ENCODE data around the gene CNGA3.

The CNGA3 gene

GRCh38 chr2:98419544-98419943 is 73.3 kb downstream of the CNGA3 start:
- TF ChIP-seq, protein P1, sequence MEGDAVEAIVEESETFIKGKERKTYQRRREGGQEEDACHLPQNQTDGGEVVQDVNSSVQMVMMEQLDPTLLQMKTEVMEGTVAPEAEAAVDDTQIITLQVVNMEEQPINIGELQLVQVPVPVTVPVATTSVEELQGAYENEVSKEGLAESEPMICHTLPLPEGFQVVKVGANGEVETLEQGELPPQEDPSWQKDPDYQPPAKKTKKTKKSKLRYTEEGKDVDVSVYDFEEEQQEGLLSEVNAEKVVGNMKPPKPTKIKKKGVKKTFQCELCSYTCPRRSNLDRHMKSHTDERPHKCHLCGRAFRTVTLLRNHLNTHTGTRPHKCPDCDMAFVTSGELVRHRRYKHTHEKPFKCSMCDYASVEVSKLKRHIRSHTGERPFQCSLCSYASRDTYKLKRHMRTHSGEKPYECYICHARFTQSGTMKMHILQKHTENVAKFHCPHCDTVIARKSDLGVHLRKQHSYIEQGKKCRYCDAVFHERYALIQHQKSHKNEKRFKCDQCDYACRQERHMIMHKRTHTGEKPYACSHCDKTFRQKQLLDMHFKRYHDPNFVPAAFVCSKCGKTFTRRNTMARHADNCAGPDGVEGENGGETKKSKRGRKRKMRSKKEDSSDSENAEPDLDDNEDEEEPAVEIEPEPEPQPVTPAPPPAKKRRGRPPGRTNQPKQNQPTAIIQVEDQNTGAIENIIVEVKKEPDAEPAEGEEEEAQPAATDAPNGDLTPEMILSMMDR (IDR thresholded peaks at IDR 0.05; ENCODE audit: insufficient read depth, low read length) = no peak
- TF ChIP-seq, protein P2, sequence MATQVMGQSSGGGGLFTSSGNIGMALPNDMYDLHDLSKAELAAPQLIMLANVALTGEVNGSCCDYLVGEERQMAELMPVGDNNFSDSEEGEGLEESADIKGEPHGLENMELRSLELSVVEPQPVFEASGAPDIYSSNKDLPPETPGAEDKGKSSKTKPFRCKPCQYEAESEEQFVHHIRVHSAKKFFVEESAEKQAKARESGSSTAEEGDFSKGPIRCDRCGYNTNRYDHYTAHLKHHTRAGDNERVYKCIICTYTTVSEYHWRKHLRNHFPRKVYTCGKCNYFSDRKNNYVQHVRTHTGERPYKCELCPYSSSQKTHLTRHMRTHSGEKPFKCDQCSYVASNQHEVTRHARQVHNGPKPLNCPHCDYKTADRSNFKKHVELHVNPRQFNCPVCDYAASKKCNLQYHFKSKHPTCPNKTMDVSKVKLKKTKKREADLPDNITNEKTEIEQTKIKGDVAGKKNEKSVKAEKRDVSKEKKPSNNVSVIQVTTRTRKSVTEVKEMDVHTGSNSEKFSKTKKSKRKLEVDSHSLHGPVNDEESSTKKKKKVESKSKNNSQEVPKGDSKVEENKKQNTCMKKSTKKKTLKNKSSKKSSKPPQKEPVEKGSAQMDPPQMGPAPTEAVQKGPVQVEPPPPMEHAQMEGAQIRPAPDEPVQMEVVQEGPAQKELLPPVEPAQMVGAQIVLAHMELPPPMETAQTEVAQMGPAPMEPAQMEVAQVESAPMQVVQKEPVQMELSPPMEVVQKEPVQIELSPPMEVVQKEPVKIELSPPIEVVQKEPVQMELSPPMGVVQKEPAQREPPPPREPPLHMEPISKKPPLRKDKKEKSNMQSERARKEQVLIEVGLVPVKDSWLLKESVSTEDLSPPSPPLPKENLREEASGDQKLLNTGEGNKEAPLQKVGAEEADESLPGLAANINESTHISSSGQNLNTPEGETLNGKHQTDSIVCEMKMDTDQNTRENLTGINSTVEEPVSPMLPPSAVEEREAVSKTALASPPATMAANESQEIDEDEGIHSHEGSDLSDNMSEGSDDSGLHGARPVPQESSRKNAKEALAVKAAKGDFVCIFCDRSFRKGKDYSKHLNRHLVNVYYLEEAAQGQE (IDR thresholded peaks at IDR 0.05; ENCODE audit: insufficient replicate concordance, low read depth) = no peak
- TF ChIP-seq POLR2AphosphoS5 (IDR thresholded peaks at IDR 0.05; ENCODE audit: low read depth) = no peak
- TF ChIP-seq GABPA (IDR thresholded peaks at IDR 0.05; ENCODE audit: low read depth) = no peak
- no peak for TF ChIP-seq SPI1 (IDR thresholded peaks at IDR 0.05; ENCODE audit: borderline replicate concordance, low read depth)
- H3K27ac ChIP-seq (replicated peaks) = no peak overlapping the region
- no peak for DNase-seq (ENCODE audit: low read depth in 1 of 2, low spot score in 1 of 2)
- H3K4me3 ChIP-seq (replicated peaks; ENCODE audit: insufficient read depth, low read length) = no peak overlapping the region
- H3K27me3 ChIP-seq (ENCODE audit: insufficient read depth, poor library complexity, severe bottlenecking) = no peaks in the 10 kb centered on the region

DNA sequence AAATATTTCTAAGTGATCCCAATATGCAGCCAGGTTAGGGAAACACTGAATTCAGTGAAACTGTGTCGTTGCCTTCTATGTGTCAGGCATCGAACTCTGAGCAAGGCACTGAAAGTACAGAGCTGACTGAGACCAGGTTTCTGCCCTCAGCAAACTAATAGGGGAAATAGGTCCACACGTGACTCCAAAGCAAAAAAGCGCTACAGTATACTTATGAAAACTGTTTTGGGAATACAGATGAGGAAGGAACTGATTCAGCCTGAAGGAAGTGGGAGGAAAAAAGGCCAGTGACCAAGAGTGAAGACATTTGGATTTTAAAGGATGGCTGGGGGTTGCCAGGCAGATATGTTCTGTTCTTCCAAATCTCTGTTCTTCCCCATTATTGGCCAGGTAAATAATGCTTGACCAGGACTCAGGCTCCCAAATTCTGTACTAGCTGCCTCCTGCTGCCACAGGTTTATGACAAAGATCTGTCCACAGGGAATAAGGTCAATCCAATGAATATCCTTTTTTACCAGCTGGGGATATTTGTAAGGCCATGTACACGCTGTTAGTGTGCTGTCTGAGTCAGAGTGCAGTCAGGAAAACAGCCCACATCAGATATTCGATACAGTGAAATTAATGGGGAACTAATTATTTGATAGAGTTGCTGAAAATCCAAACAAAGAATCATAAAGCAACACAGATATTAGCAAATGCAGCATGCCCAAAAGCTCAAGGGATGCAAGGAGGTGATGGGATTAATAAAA is 73.9 kb downstream of the CNGA3 start:
- Histone ChIP-seq H3K4me3 (replicated peaks; ENCODE audit: insufficient read depth, low read length) (no peak overlapping the region), H3K27ac (replicated peaks) (no peak overlapping the region), H3K27me3 (ENCODE audit: insufficient read depth, poor library complexity, severe bottlenecking) (no peaks in the 10 kb centered on the region)
- TF ChIP-seq SPI1 (IDR thresholded peaks at IDR 0.05; ENCODE audit: borderline replicate concordance, low read depth) (no peak), POLR2AphosphoS5 (IDR thresholded peaks at IDR 0.05; ENCODE audit: low read depth) (no peak), GABPA (IDR thresholded peaks at IDR 0.05; ENCODE audit: low read depth) (no peak)
- TF ChIP-seq, protein P1 (IDR thresholded peaks at IDR 0.05; ENCODE audit: insufficient read depth, low read length) = no peak
- TF ChIP-seq, protein P2 (IDR thresholded peaks at IDR 0.05; ENCODE audit: insufficient replicate concordance, low read depth) = no peak
- no peak for DNase-seq (ENCODE audit: low read depth in 1 of 2, low spot score in 1 of 2)

- H3K4me3 ChIP-seq (replicated peaks; ENCODE audit: insufficient read depth, low read length) = no peak overlapping the region
- DNase-seq (ENCODE audit: low read depth in 1 of 2, low spot score in 1 of 2) = no peak
- H3K27me3 ChIP-seq (ENCODE audit: insufficient read depth, poor library complexity, severe bottlenecking) = no peaks in the 10 kb centered on the region
- no peak overlapping the region for H3K27ac ChIP-seq (replicated peaks)
- no peak for TF ChIP-seq POLR2AphosphoS5 (IDR thresholded peaks at IDR 0.05; ENCODE audit: low read depth)
- no peak for TF ChIP-seq GABPA (IDR thresholded peaks at IDR 0.05; ENCODE audit: low read depth)
- TF ChIP-seq, protein P2 (IDR thresholded peaks at IDR 0.05; ENCODE audit: insufficient replicate concordance, low read depth) = no peak
- TF ChIP-seq, protein P1 (IDR thresholded peaks at IDR 0.05; ENCODE audit: insufficient read depth, low read length) = no peak
- no peak for TF ChIP-seq SPI1 (IDR thresholded peaks at IDR 0.05; ENCODE audit: borderline replicate concordance, low read depth)
Measured at GRCh38 chr2:98422449-98422848, 76.2 kb downstream of the CNGA3 start.

Data from HL-60 (cell line).